Liver (tissue), 3 donors: ENCODE results near the gene DRAM1.

Experiments
- ATF3 ChIP-seq: IDR thresholded peaks from 2 replicates; pipeline ENCODE4 v1.6.1; 2016; ENCODE audit warnings: antibody characterized with exemption
- CTCF ChIP-seq: fragments of 150-350 bp; IDR thresholded peaks from 2 replicates; pipeline ENCODE4 v1.5.1; 2017; ENCODE audit warnings: improper control_type of control experiment, low read depth, low read length; ENCODE audit not compliant: missing input control
- EGR1 ChIP-seq, 2 donors: IDR thresholded peaks; 2 replicates each; pipeline ENCODE4 v1.6.1; 2016 to 2018; ENCODE audit warnings: antibody characterized with exemption in 2 of 2, low read depth in 2 of 2
- FOXA1 ChIP-seq: IDR thresholded peaks from 2 replicates; pipeline ENCODE4 v1.6.1; 2016; ENCODE audit warnings: antibody characterized with exemption
- GABPA ChIP-seq, 2 donors: IDR thresholded peaks in 1 of 2; conservative IDR thresholded peaks in 1 of 2; 2 replicates each; pipeline ENCODE4 v1.6.1; 2016; ENCODE audit warnings: antibody characterized with exemption in 2 of 2, mild to moderate bottlenecking in 1 of 2, moderate library complexity in 1 of 2
- JUND ChIP-seq, 2 donors: IDR thresholded peaks; 2 replicates each; pipeline ENCODE4 v1.6.1; 2016; ENCODE audit warnings: antibody characterized with exemption in 2 of 2
- MAX ChIP-seq: IDR thresholded peaks from 2 replicates; pipeline ENCODE4 v1.6.1; 2016; ENCODE audit warnings: antibody characterized with exemption
- RAD21 ChIP-seq, 2 donors: IDR thresholded peaks; 2 replicates each; pipeline ENCODE4 v1.6.1; 2016; ENCODE audit warnings: antibody characterized with exemption in 2 of 2, mild to moderate bottlenecking in 2 of 2
- REST ChIP-seq: IDR thresholded peaks from 2 replicates; pipeline ENCODE4 v1.6.1; 2016; ENCODE audit warnings: antibody characterized with exemption, mild to moderate bottlenecking
- RXRA ChIP-seq, 2 donors: IDR thresholded peaks; 2 replicates each; pipeline ENCODE4 v1.6.1; 2017 to 2018; ENCODE audit warnings: antibody characterized with exemption in 2 of 2, mild to moderate bottlenecking in 1 of 2
- SP1 ChIP-seq: IDR thresholded peaks from 2 replicates; pipeline ENCODE4 v1.6.1; 2018; ENCODE audit warnings: antibody characterized with exemption, mild to moderate bottlenecking
- TAF1 ChIP-seq: conservative IDR thresholded peaks from 2 replicates; pipeline ENCODE4 v1.6.1; 2016; ENCODE audit warnings: antibody characterized with exemption, mild to moderate bottlenecking
- YY1 ChIP-seq: IDR thresholded peaks from 2 replicates; pipeline ENCODE4 v1.6.1; 2016; ENCODE audit warnings: antibody characterized with exemption, mild to moderate bottlenecking
- ZBTB33 ChIP-seq: IDR thresholded peaks from 2 replicates; pipeline ENCODE4 v1.6.1; 2016; ENCODE audit warnings: antibody characterized with exemption
- donor health status: healthy.
- donor health status: healthy.

- TF ChIP-seq RXRA (IDR thresholded peaks at IDR 0.05) (no peak), CTCF (no peak), REST (no peak), SP1 (no peak), ZBTB33 (no peak), ATF3 (no peak), JUND (IDR thresholded peaks at IDR 0.05) (no peak), FOXA1 (no peak), GABPA (IDR thresholded peaks at IDR 0.05 in 1 of 2, conservative IDR thresholded peaks at IDR 0.05 in 1 of 2) (no peak), EGR1 (IDR thresholded peaks at IDR 0.05; ENCODE audit: low read depth in 2 of 2) (no peak), RAD21 (IDR thresholded peaks at IDR 0.05) (no peak), MAX (no peak), TAF1 (no peak), YY1 (no peak)
Measured at GRCh38 chr12:101841069-101841468, 36.3 kb upstream of the DRAM1 start.
